HEK293 (cell line): ENCODE measurements around the gene COL15A1.

Experiments
- CTCF ChIA-PET: fragments of 350-600 bp; formaldehyde crosslinking; extraction: SDS; loops from one replicate; lab custom pipeline; 2021; ENCODE audit warnings: antibody characterized with exemption; lab: Yijun Ruan, JAX
- POLR2A ChIA-PET: fragments of 300-600 bp; formaldehyde crosslinking; extraction: SDS; loops from one replicate; lab custom pipeline; 2020; ENCODE audit warnings: antibody characterized with exemption, inconsistent platforms; lab: Yijun Ruan, JAX
- H3K27ac ChIP-seq: fragments of 200-500 bp; sonication (Bioruptor generic); 2 replicates; pipeline ENCODE4 v1.5.1; 2014; ENCODE audit warnings: low read depth, low read length, control low read depth, inconsistent platforms; ENCODE audit errors: extremely low read depth
- H3K36me3 ChIP-seq, 2 experiments: fragments of 200-500 bp in 1 of 2; sonication (Bioruptor generic) in 1 of 2; 1 replicate in 1 of 2; 2 replicates in 1 of 2; pipeline ENCODE4 v1.5.1; 2014 to 2017; ENCODE audit warnings: inconsistent platforms in 2 of 2, low read length in 2 of 2; ENCODE audit not compliant: control insufficient read depth in 2 of 2, insufficient read depth in 1 of 2
- H3K4me1 ChIP-seq: fragments of 200-500 bp; sonication (Bioruptor generic); 2 replicates; pipeline ENCODE4 v1.5.1; 2014; ENCODE audit warnings: mild to moderate bottlenecking, low read length, inconsistent platforms; ENCODE audit not compliant: control insufficient read depth, insufficient read depth
- H3K4me3 ChIP-seq: 2 replicates; pipeline ENCODE4 v1.5.1; 2011; ENCODE audit warnings: low read depth, mild to moderate bottlenecking, control low read depth, low read length, moderate library complexity
- H3K9me3 ChIP-seq: fragments of 200-500 bp; sonication (Bioruptor generic); 2 replicates; pipeline ENCODE4 v1.5.1; 2014; ENCODE audit warnings: low read depth, low read length, inconsistent platforms; ENCODE audit not compliant: control insufficient read depth, insufficient read depth
- INSM2 ChIP-seq: fragments of 450-650 bp; formaldehyde crosslinking; IDR thresholded peaks from 2 replicates; pipeline ENCODE4 v1.5.1; 2016; ENCODE audit warnings: missing biosample characterization, missing genetic modification characterization
- MYNN ChIP-seq: fragments of 450-650 bp; formaldehyde crosslinking; IDR thresholded peaks from 2 replicates; pipeline ENCODE4 v1.5.1; 2016; ENCODE audit warnings: missing biosample characterization, missing genetic modification characterization, borderline replicate concordance
- OSR2 ChIP-seq: fragments of 450-650 bp; formaldehyde crosslinking; IDR thresholded peaks from 2 replicates; pipeline ENCODE4 v1.5.1; 2016; ENCODE audit warnings: missing biosample characterization, missing genetic modification characterization
- TSHZ1 ChIP-seq: fragments of 450-650 bp; formaldehyde crosslinking; IDR thresholded peaks from 2 replicates; pipeline ENCODE4 v1.5.1; 2016; ENCODE audit warnings: missing biosample characterization, missing genetic modification characterization, borderline replicate concordance
- ZEB2 ChIP-seq: fragments of 450-650 bp; formaldehyde crosslinking; IDR thresholded peaks from 2 replicates; pipeline ENCODE4 v1.5.1; 2016; ENCODE audit warnings: missing biosample characterization, missing genetic modification characterization
- ZIC2 ChIP-seq: fragments of 450-650 bp; formaldehyde crosslinking; IDR thresholded peaks from 2 replicates; pipeline ENCODE4 v1.5.1; 2016; ENCODE audit warnings: missing biosample characterization, missing genetic modification characterization
- ZNF10 ChIP-seq: fragments of 450-650 bp; formaldehyde crosslinking; IDR thresholded peaks from 2 replicates; pipeline ENCODE4 v1.5.1; 2017; ENCODE audit warnings: missing biosample characterization, missing genetic modification characterization
- ZNF132 ChIP-seq: fragments of 450-650 bp; formaldehyde crosslinking; IDR thresholded peaks from 2 replicates; pipeline ENCODE4 v1.5.1; 2017; ENCODE audit warnings: missing biosample characterization, missing genetic modification characterization, borderline replicate concordance
- ZNF16 ChIP-seq: fragments of 450-650 bp; formaldehyde crosslinking; IDR thresholded peaks from 2 replicates; pipeline ENCODE4 v1.5.1; 2016; ENCODE audit warnings: low read depth, missing biosample characterization, missing genetic modification characterization
- ZNF184 ChIP-seq: fragments of 450-650 bp; IDR thresholded peaks from 2 replicates; pipeline ENCODE4 v1.5.1; 2018; ENCODE audit warnings: missing biosample characterization, mild to moderate bottlenecking, missing genetic modification characterization
- ZNF335 ChIP-seq: fragments of 450-650 bp; formaldehyde crosslinking; conservative IDR thresholded peaks from 2 replicates; pipeline ENCODE4 v1.5.1; 2016; ENCODE audit warnings: missing biosample characterization, missing genetic modification characterization
- ZNF354C ChIP-seq: fragments of 450-650 bp; formaldehyde crosslinking; IDR thresholded peaks from 2 replicates; pipeline ENCODE4 v1.5.1; 2016; ENCODE audit warnings: missing biosample characterization, missing genetic modification characterization, low read depth, borderline replicate concordance
- ZNF426 ChIP-seq: fragments of 450-650 bp; formaldehyde crosslinking; IDR thresholded peaks from 2 replicates; pipeline ENCODE4 v1.5.1; 2017; ENCODE audit warnings: missing biosample characterization, missing genetic modification characterization, mild to moderate bottlenecking, inconsistent platforms, moderate library complexity
- ZNF513 ChIP-seq: fragments of 450-650 bp; IDR thresholded peaks from 2 replicates; pipeline ENCODE4 v1.5.1; 2018; ENCODE audit warnings: missing biosample characterization, missing genetic modification characterization
- ZNF629 ChIP-seq: fragments of 450-650 bp; formaldehyde crosslinking; IDR thresholded peaks from 2 replicates; pipeline ENCODE4 v1.5.1; 2017; ENCODE audit warnings: missing biosample characterization, missing genetic modification characterization
- ZNF645 ChIP-seq: fragments of 450-650 bp; formaldehyde crosslinking; IDR thresholded peaks from 2 replicates; pipeline ENCODE4; 2016; ENCODE audit warnings: missing biosample characterization, missing genetic modification characterization
- ZNF660 ChIP-seq: fragments of 450-650 bp; IDR thresholded peaks from 2 replicates; pipeline ENCODE4 v1.5.1; 2018; ENCODE audit warnings: missing biosample characterization, mild to moderate bottlenecking, missing genetic modification characterization
- ZNF791 ChIP-seq: fragments of 450-650 bp; formaldehyde crosslinking; IDR thresholded peaks from 2 replicates; pipeline ENCODE4 v1.5.1; 2016; ENCODE audit warnings: missing biosample characterization, missing genetic modification characterization
- ZNF837 ChIP-seq: fragments of 450-650 bp; formaldehyde crosslinking; IDR thresholded peaks from 2 replicates; pipeline ENCODE4 v1.5.1; 2016; ENCODE audit warnings: missing biosample characterization, missing genetic modification characterization
- ZSCAN30 ChIP-seq: fragments of 450-650 bp; IDR thresholded peaks from 2 replicates; pipeline ENCODE4 v1.5.1; 2018; ENCODE audit warnings: missing biosample characterization, mild to moderate bottlenecking, missing genetic modification characterization, moderate library complexity

Gene COL15A1

GRCh38 chr9:98986866-98987651 is 43.4 kb downstream of the COL15A1 start:
- no peak overlapping the region for H3K4me3 ChIP-seq
- no peaks in the 10 kb centered on the region for H3K9me3 ChIP-seq
- no peaks in the 10 kb centered on the region for H3K4me1 ChIP-seq
- no peak overlapping the region for H3K27ac ChIP-seq
- H3K36me3 ChIP-seq: no peaks in the 10 kb centered on the region
- no peak for TF ChIP-seq ZNF354C
- POLR2A ChIA-PET: interaction anchor here (1.6 kb wide), 1 partner anchor 10 kb away, joined by 4 read pairs; no protein-coding TSS in a partner anchor
- CTCF ChIA-PET: interaction anchor here (0.6 to 3.9 kb wide), 2 partner anchors 11 to 117 kb away, joined by 3 to 20 read pairs; no protein-coding TSS in a partner anchor

GRCh38 chr9:98989036-98990000 is 45.6 kb downstream of the COL15A1 start:
- CTCF ChIA-PET: interaction anchor here (0.5 to 4.7 kb wide), 8 partner anchors 9 to 150 kb away, joined by 3 to 27 read pairs (median 4); no protein-coding TSS in a partner anchor
- H3K36me3 ChIP-seq: no peaks in the 10 kb centered on the region
- H3K27ac ChIP-seq: no peak overlapping the region
- POLR2A ChIA-PET: no interaction called here
- H3K4me1 ChIP-seq: no peaks in the 10 kb centered on the region
- no peak for TF ChIP-seq ZNF10 (tag by site-specific recombination)
- TF ChIP-seq ZNF513 (tag by site-specific recombination): no peak
- TF ChIP-seq OSR2 (tag by site-specific recombination): peak; percentile 73
- peak; percentile 28; the same call in 1 of the 2 replicates for TF ChIP-seq ZEB2 (tag by site-specific recombination)
- peak; percentile 47; the same call in 1 of the 2 replicates for TF ChIP-seq ZNF184 (tag by site-specific recombination)
- TF ChIP-seq ZIC2 (tag by site-specific recombination): peak; percentile 98
- TF ChIP-seq ZSCAN30 (tag by site-specific recombination): no peak
- no peak for TF ChIP-seq ZNF132 (tag by site-specific recombination)
- no peak for TF ChIP-seq ZNF837
- TF ChIP-seq ZNF629 (tag by site-specific recombination): peak; percentile 87
- TF ChIP-seq ZNF660: peak; percentile 57; the same call in 1 of the 2 replicates
- TF ChIP-seq INSM2 (tag by site-specific recombination): no peak
- TF ChIP-seq ZNF335 (tag by site-specific recombination): peak; percentile 34; the same call in 1 of the 2 replicates
- TF ChIP-seq, all 188 proteins: peak for 7
- no peaks in the 10 kb centered on the region for H3K9me3 ChIP-seq
- H3K4me3 ChIP-seq: no peak overlapping the region

- Histone ChIP-seq H3K4me3 (no peak overlapping the region), H3K36me3 (no peaks in the 10 kb centered on the region), H3K4me1 (no peaks in the 10 kb centered on the region), H3K9me3 (no peaks in the 10 kb centered on the region), H3K27ac (no peak overlapping the region)
- POLR2A ChIA-PET: no interaction called here
- CTCF ChIA-PET: interaction anchor here (0.8 to 4.7 kb wide), 6 partner anchors 8 to 151 kb away, joined by 3 to 27 read pairs (median 4); no protein-coding TSS in a partner anchor
- TF ChIP-seq ZNF791 (tag by site-specific recombination): no peak
- no peak for TF ChIP-seq TSHZ1 (tag by site-specific recombination)
- no peak for TF ChIP-seq MYNN (tag by site-specific recombination)
- TF ChIP-seq ZNF16 (tag by site-specific recombination): no peak
- no peak for TF ChIP-seq ZNF426 (tag by site-specific recombination)
- TF ChIP-seq ZNF645 (tag by site-specific recombination): no peak
These were observed 46.6 kb downstream of the COL15A1 start for GRCh38 chr9:98990181-98990870.
